OCI-LY3 (cell line): ENCODE data around the gene CYP26B1.

ENCODE experiments used
- H2AFZ ChIP-seq: fragments of 200-600, 300-600 bp; shearing (Covaris generic); 2 replicates; pipeline ENCODE4 v1.6.0; 2014; ENCODE audit warnings: antibody characterized with exemption, low read depth, low read length
- H3K27ac ChIP-seq: fragments of 200-600, 300-600 bp; sonication (generic); 2 replicates; pipeline ENCODE4 v1.5.1; 2014; ENCODE audit warnings: mild to moderate bottlenecking, low read length, moderate library complexity, mixed read lengths
- H3K27me3 ChIP-seq: fragments of 200-600, 300-600 bp; sonication (generic); 2 replicates; pipeline ENCODE4 v1.6.1; 2014; ENCODE audit warnings: low read depth, low read length, mixed read lengths
- H3K36me3 ChIP-seq: fragments of 200-600, 300-600 bp; sonication (generic); replicated peaks from 2 replicates; pipeline ENCODE3; 2014; ENCODE audit warnings: low read depth, low read length, mixed read lengths
- H3K4me1 ChIP-seq: fragments of 300-600, 200-600 bp; sonication (generic); 2 replicates; pipeline ENCODE4 v1.6.1; 2014; ENCODE audit warnings: low read length, mixed read lengths
- H3K4me2 ChIP-seq: fragments of 200-600, 300-600 bp; sonication (generic); 2 replicates; pipeline ENCODE4 v1.6.1; 2014; ENCODE audit warnings: low read length, mixed read lengths
- H3K4me3 ChIP-seq: fragments of 300-600, 200-600 bp; sonication (generic); 2 replicates; pipeline ENCODE4 v1.5.1; 2014; ENCODE audit warnings: antibody characterized with exemption, mild to moderate bottlenecking, low read length, moderate library complexity
- H3K79me2 ChIP-seq: fragments of 300-600, 200-600 bp; shearing (Covaris generic); 2 replicates; pipeline ENCODE4 v1.6.1; 2014; ENCODE audit warnings: mild to moderate bottlenecking, low read length, mixed read lengths
- H3K9ac ChIP-seq: fragments of 300-600, 200-600 bp; shearing (Covaris generic); 2 replicates; pipeline ENCODE4 v1.6.0; 2014; ENCODE audit warnings: mild to moderate bottlenecking, low read length, moderate library complexity
- H3K9me3 ChIP-seq: fragments of 200-600, 300-600 bp; shearing (Covaris generic); 2 replicates; pipeline ENCODE4 v1.6.1; 2014; ENCODE audit warnings: low read length, mixed read lengths; ENCODE audit not compliant: insufficient read depth
- H4K20me1 ChIP-seq: fragments of 200-600, 300-600 bp; sonication (generic); 2 replicates; pipeline ENCODE4 v1.6.1; 2016; ENCODE audit warnings: low read length, mixed read lengths; ENCODE audit not compliant: insufficient read depth
- CTCF ChIP-seq: fragments of 200-600, 300-600 bp; sonication (generic); IDR thresholded peaks from 2 replicates; pipeline ENCODE4 v1.5.1; 2014; ENCODE audit warnings: antibody characterized with exemption, low read length, low read depth
- EZH2phosphoT487 ChIP-seq: fragments of 200-600 bp; shearing (Covaris generic); IDR thresholded peaks from 2 replicates; pipeline ENCODE4 v1.6.1; 2018; ENCODE audit warnings: antibody characterized with exemption, mixed run types, low read depth

Gene CYP26B1

GRCh38 chr2:72113847-72114692, 33.6 kb downstream of the CYP26B1 start:
- Histone ChIP-seq H3K36me3 (no peaks in the 10 kb centered on the region), H3K4me3 (no peak overlapping the region), H3K4me1 (no peaks in the 10 kb centered on the region), H3K9ac (no peak overlapping the region), H3K9me3 (no peaks in the 10 kb centered on the region), H4K20me1 (no peaks in the 10 kb centered on the region), H3K79me2 (no peaks in the 10 kb centered on the region), H3K27ac (no peak overlapping the region), H3K4me2 (no peak overlapping the region), H3K27me3 (no peaks in the 10 kb centered on the region), H2AFZ (no peak overlapping the region)
- TF ChIP-seq CTCF, result no peak
- no peak for TF ChIP-seq EZH2phosphoT487

GRCh38 chr2:72112981-72113846, 34.4 kb downstream of the CYP26B1 start:
- Histone ChIP-seq H3K36me3 (no peaks in the 10 kb centered on the region), H3K4me1 (no peaks in the 10 kb centered on the region), H3K79me2 (no peaks in the 10 kb centered on the region), H3K4me3 (no peak overlapping the region), H3K27me3 (no peaks in the 10 kb centered on the region), H3K4me2 (no peak overlapping the region), H3K9me3 (no peaks in the 10 kb centered on the region), H3K27ac (no peak overlapping the region), H4K20me1 (no peaks in the 10 kb centered on the region), H2AFZ (no peak overlapping the region), H3K9ac (no peak overlapping the region)
- TF ChIP-seq EZH2phosphoT487 (no peak), CTCF (no peak)

GRCh38 chr2:72112401-72112800, 35.3 kb downstream of the CYP26B1 start:
- Histone ChIP-seq H3K9ac (no peak overlapping the region), H3K79me2 (no peaks in the 10 kb centered on the region), H3K27me3 (no peaks in the 10 kb centered on the region), H3K4me2 (no peak overlapping the region), H2AFZ (no peak overlapping the region), H3K4me3 (no peak overlapping the region), H3K36me3 (no peaks in the 10 kb centered on the region), H3K27ac (no peak overlapping the region), H3K4me1 (no peaks in the 10 kb centered on the region), H3K9me3 (no peaks in the 10 kb centered on the region), H4K20me1 (no peaks in the 10 kb centered on the region)
- TF ChIP-seq CTCF, result no peak
- no peak for TF ChIP-seq EZH2phosphoT487

- Histone ChIP-seq H3K27ac (no peak overlapping the region), H3K79me2 (no peaks in the 10 kb centered on the region), H3K4me1 (no peaks in the 10 kb centered on the region), H3K9ac (no peak overlapping the region), H4K20me1 (no peaks in the 10 kb centered on the region), H3K4me2 (no peak overlapping the region), H3K4me3 (no peak overlapping the region), H2AFZ (no peak overlapping the region), H3K9me3 (no peaks in the 10 kb centered on the region), H3K36me3 (no peaks in the 10 kb centered on the region), H3K27me3 (no peaks in the 10 kb centered on the region)
- TF ChIP-seq EZH2phosphoT487, result no peak
- no peak for TF ChIP-seq CTCF
Measured at GRCh38 chr2:72111061-72111460, 36.6 kb downstream of the CYP26B1 start.
